HepG2 (cell line): Measurements from ENCODE around the gene BRD1. TPM values are rescaled to one million over a fixed set of nuclear protein-coding genes. Genes with fewer than 3 reads are reported as not detected.
A peak's percentile ranks its signal among the peaks of the same experiment; 100 is the strongest.

Experiments
- ATAC-seq: fragments of 200-7000 bp; cut with Tn5 transposase; 3 replicates; pipeline ENCODE4 v1.9.1; 2020; ENCODE audit warnings: mild to moderate bottlenecking, moderate library complexity
- BruUV-seq: library from RNA; stranded (reverse); fragments of 400-500 nt; replicated peaks from 2 replicates; lab custom pipeline; 2021; lab: Mats Ljungman, UMichigan
- CTCF ChIA-PET: fragments of 300-600 bp; formaldehyde crosslinking; extraction: SDS; loops from one replicate; lab custom pipeline; 2021; ENCODE audit warnings: low total read pairs, inconsistent platforms, low intra/inter-chr PET ratio; lab: Yijun Ruan, JAX
- POLR2A ChIA-PET: fragments of 350-600 bp; sonication (Branson Sonifier 250); formaldehyde crosslinking; loops from one replicate; lab custom pipeline; 2020; ENCODE audit warnings: antibody characterized with exemption, inconsistent platforms; lab: Yijun Ruan, JAX
- DNase-seq: peaks from one replicate; pipeline ENCODE4 v3.0.0-alpha.2; 2015; ENCODE audit warnings: low spot score
- FAIRE-seq: peaks from 3 replicates; lab custom pipeline; 2011; peaks lifted over from hg19 to GRCh38; lab: Jason Lieb, UNC
- H2AFZ ChIP-seq: one replicate; pipeline ENCODE4 v1.6.1; 2011; ENCODE audit warnings: low read length, inconsistent platforms
- H3K27ac ChIP-seq: fragments of 300-600 bp; 3 replicates; pipeline ENCODE4 v1.8.0; 2011; ENCODE audit warnings: mixed run types, mild to moderate bottlenecking, mixed read lengths, low read length, inconsistent platforms; ENCODE audit not compliant: insufficient read depth; ENCODE audit errors: extremely low read length
- H3K27me3 ChIP-seq, 2 experiments: fragments of 200-600 bp in 1 of 2; 2 replicates in 1 of 2; 3 replicates in 1 of 2; pipeline versions ENCODE4 v1.6.0 to v1.8.0; 2011; ENCODE audit warnings: low read length in 2 of 2, mild to moderate bottlenecking in 2 of 2, moderate library complexity in 2 of 2, inconsistent platforms in 1 of 2; ENCODE audit not compliant: insufficient read depth in 2 of 2, control insufficient read depth in 1 of 2
- H3K36me3 ChIP-seq, 2 experiments: fragments of 200-600 bp in 1 of 2; replicated peaks in 1 of 2; 2 replicates in 1 of 2; 3 replicates in 1 of 2; pipeline versions ENCODE4 v1.5.1 to v1.8.0; 2011; ENCODE audit warnings: low read length in 2 of 2, inconsistent platforms in 1 of 2; ENCODE audit not compliant: insufficient read depth in 2 of 2, control insufficient read depth in 1 of 2
- H3K4me1 ChIP-seq: 2 replicates; pipeline ENCODE4 v1.5.1; 2012; ENCODE audit warnings: low read length, inconsistent platforms; ENCODE audit not compliant: insufficient read depth
- H3K4me2 ChIP-seq: 2 replicates; pipeline ENCODE4 v1.6.0; 2011; ENCODE audit warnings: low read depth, low read length, inconsistent platforms
- H3K4me3 ChIP-seq, 3 experiments: fragments of 200-600 bp in 1 of 3; sonication (generic), shearing (Covaris generic) in 1 of 3; replicated peaks in 1 of 3; 2 replicates each; pipeline ENCODE4 v1.5.1; 2011 to 2016; ENCODE audit warnings: low read length in 3 of 3, inconsistent platforms in 2 of 3, low read depth in 2 of 3, mild to moderate bottlenecking in 2 of 3, control low read depth in 1 of 3, mixed read lengths in 1 of 3; ENCODE audit not compliant: insufficient read depth in 1 of 3
- H3K79me2 ChIP-seq: one replicate; pipeline ENCODE4 v1.6.1; 2011; ENCODE audit warnings: low read length, inconsistent platforms; ENCODE audit not compliant: insufficient read depth
- H3K9ac ChIP-seq: 2 replicates; pipeline ENCODE4 v1.6.0; 2011; ENCODE audit warnings: mild to moderate bottlenecking, low read depth, low read length, inconsistent platforms; ENCODE audit not compliant: insufficient read depth
- H3K9me3 ChIP-seq: 2 replicates; pipeline ENCODE4 v1.5.1; 2012; ENCODE audit warnings: mild to moderate bottlenecking, low read length
- H4K20me1 ChIP-seq: 2 replicates; pipeline ENCODE4 v1.6.0; 2011; ENCODE audit warnings: inconsistent platforms, mild to moderate bottlenecking, low read length, moderate library complexity; ENCODE audit not compliant: insufficient read depth
- AGO2 ChIP-seq: fragments of 200-400 bp; formaldehyde crosslinking; optimal IDR thresholded peaks from 2 replicates; pipeline ENCODE3; 2017; ENCODE audit warnings: mild to moderate bottlenecking, low read depth, low read length, moderate library complexity
- HES4 ChIP-seq: sonication (generic); formaldehyde crosslinking; IDR thresholded peaks from 2 replicates; pipeline ENCODE4 v1.9.0; 2021; ENCODE audit warnings: mild to moderate bottlenecking, missing genetic modification reagents, borderline replicate concordance
- RFX1 ChIP-seq: fragments of 450-650 bp; IDR thresholded peaks from 2 replicates; pipeline ENCODE4 v1.6.1; 2017
- SAP130 ChIP-seq: IDR thresholded peaks from 2 replicates; pipeline ENCODE4 v1.6.1; 2016; ENCODE audit warnings: low read depth
- YY1 ChIP-seq: IDR thresholded peaks from 2 replicates; pipeline ENCODE4 v1.6.1; 2011; ENCODE audit warnings: low read length, low read depth, moderate library complexity, mild to moderate bottlenecking; ENCODE audit not compliant: insufficient read depth, insufficient replicate concordance
- ZFP41 ChIP-seq: sonication (generic); formaldehyde crosslinking; IDR thresholded peaks from 2 replicates; pipeline ENCODE4 v1.4.0; 2020; ENCODE audit warnings: mild to moderate bottlenecking, missing genetic modification reagents, borderline replicate concordance
- ZNF20 ChIP-seq: sonication (generic); formaldehyde crosslinking; IDR thresholded peaks from 2 replicates; pipeline ENCODE4 v1.4.0; 2020; ENCODE audit warnings: mild to moderate bottlenecking, moderate library complexity, missing genetic modification reagents
- ZNF431 ChIP-seq: sonication (generic); formaldehyde crosslinking; IDR thresholded peaks from 2 replicates; pipeline ENCODE4 v1.9.0; 2022; ENCODE audit warnings: missing genetic modification reagents, low read depth, mild to moderate bottlenecking, borderline replicate concordance
- ZNF557 ChIP-seq: sonication (generic); formaldehyde crosslinking; IDR thresholded peaks from 2 replicates; pipeline ENCODE4 v1.4.0; 2020; ENCODE audit warnings: missing genetic modification reagents
- ZNF562 ChIP-seq: sonication (generic); formaldehyde crosslinking; IDR thresholded peaks from 2 replicates; pipeline ENCODE4 v1.8.0; 2022; ENCODE audit warnings: missing genetic modification reagents, borderline replicate concordance
- WGBS: methylation state at CpG from one replicate; pipeline ENCODE4 v1.1.6; 2017; ENCODE audit warnings: low lambda C conversion rate; 5-methylcytosine and 5-hydroxymethylcytosine counted together
- in situ Hi-C: cut with HindIII; loops from 2 replicates; pipeline ENCODE4 v1.10.0; 2017; ENCODE audit warnings: low pct_unique_long_range_greater_than_20kb; ENCODE audit not compliant: extremely low pct_ligation_motif_present
- intact Hi-C: fragments of 100-400 bp; cut with micrococcal nuclease; formaldehyde crosslinking; loops from one replicate; pipeline ENCODE4 v1.10.0; 2022; ENCODE audit not compliant: unreplicated experiment
- polyA plus RNA-seq, 8 experiments: library from polyadenylated mRNA; depleted of rRNA in 3 of 8; stranded (reverse) in 7 of 8; unstranded in 1 of 8; fragments of >200 nt; fragmentation: Illumina TruSeq in 4 of 8; extraction: Trizol in 4 of 8; gene quantifications; 2 replicates each; pipeline versions ENCODE4 v1.2.1 to v1.2.3, GENCODE V29; 2011 to 2016; ENCODE audit warnings: low read depth in 4 of 8, missing spikeins in 1 of 8, mixed read lengths in 1 of 8; ENCODE audit not compliant: insufficient read depth in 1 of 8
- total RNA-seq, 5 experiments: library from RNA; depleted of rRNA; stranded (reverse); fragments of >200 nt; fragmentation: Illumina TruSeq; extraction: Trizol; gene quantifications; 2 replicates each; pipeline ENCODE4 v1.2.3, GENCODE V29; 2016; ENCODE audit warnings: low read depth in 1 of 5
- TF ChIP-seq, protein P1 (sequence below): sonication (generic); formaldehyde crosslinking; IDR thresholded peaks from 2 replicates; pipeline ENCODE4 v1.4.0; 2020; ENCODE audit warnings: missing genetic modification reagents
- TF ChIP-seq, protein P2 (sequence below): sonication (generic); formaldehyde crosslinking; IDR thresholded peaks from 2 replicates; pipeline ENCODE4 v1.4.0; 2020; ENCODE audit warnings: mild to moderate bottlenecking, missing genetic modification reagents

Gene BRD1
- total and polyA plus RNA-seq, 2 of the 13 experiments (the other 11 are each of a cell fraction or from before 2014, with no cell fraction given) = 5.1 to 12.0 TPM

DNA sequence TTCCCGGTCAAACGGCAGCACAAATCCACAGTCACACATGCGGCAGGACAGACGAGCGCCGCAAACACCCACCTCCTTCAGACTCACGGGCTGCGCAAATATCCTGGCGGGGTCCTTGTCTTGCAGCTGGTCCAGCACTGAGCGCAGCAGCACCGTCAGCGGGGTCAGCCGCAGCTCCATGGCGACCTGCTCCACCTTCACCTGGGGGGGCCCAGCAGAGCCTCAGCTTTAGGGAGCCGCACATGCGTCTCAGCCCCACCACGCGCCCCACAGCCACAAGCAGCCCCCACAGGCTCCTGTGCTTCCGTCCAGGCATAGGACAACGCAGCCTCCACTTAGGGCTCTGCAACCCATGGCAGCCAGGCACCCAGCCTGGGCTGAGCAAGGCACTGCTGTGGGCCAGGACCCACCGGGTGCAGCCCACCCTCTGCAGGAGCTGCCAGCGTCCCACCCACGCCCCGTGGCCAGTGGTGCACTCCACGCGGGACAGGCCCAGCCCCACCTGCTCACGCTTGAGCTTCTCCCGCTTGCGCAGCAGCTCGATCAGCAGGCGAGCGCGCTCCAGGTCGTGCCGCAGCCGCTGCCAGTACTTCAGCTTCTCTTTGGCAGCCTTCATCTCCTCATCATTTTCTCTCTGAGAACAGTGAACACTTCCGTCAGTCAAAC, 29.1 kb downstream of the BRD1 start:
- H3K4me2 ChIP-seq = no peak overlapping the region
- intact Hi-C loops (no loop called here), in situ Hi-C loops (no loop called here)
- H3K27ac ChIP-seq = no peak overlapping the region
- H3K79me2 ChIP-seq = peaks cover 37% of the 10 kb centered on the region
- H2AFZ ChIP-seq = no peak overlapping the region
- peaks cover 46 to 85% of the 10 kb centered on the region in 2 experiments for H3K36me3 ChIP-seq
- CTCF ChIA-PET = no interaction called here
- ATAC-seq (no peak), FAIRE-seq (no peak), DNase-seq (no peak)
- peaks cover 24% of the 10 kb centered on the region; the same call in 1 of the 2 replicates for H4K20me1 ChIP-seq
- no peaks in the 10 kb centered on the region for H3K4me1 ChIP-seq
- H3K4me3 ChIP-seq = no peak overlapping the region
- no peak for TF ChIP-seq SAP130 (CRISPR knock-in tag)
- no peak for TF ChIP-seq ZNF20 (CRISPR knock-in tag)
- TF ChIP-seq ZNF431 (CRISPR knock-in tag) = no peak
- peak; percentile 50 for TF ChIP-seq AGO2
- no peak for TF ChIP-seq ZFP41 (CRISPR knock-in tag)
- TF ChIP-seq RFX1 = no peak
- TF ChIP-seq ZNF557 = no peak
- TF ChIP-seq HES4 = no peak
- no peak overlapping the region for H3K9ac ChIP-seq
- BruUV-seq = no TSS peak
- no peaks in the 10 kb centered on the region for H3K27me3 ChIP-seq
- 98% methylated on average over 27 of the region's 37 CpGs for WGBS
- H3K9me3 ChIP-seq = no peaks in the 10 kb centered on the region
- POLR2A ChIA-PET = no interaction called here

DNA sequence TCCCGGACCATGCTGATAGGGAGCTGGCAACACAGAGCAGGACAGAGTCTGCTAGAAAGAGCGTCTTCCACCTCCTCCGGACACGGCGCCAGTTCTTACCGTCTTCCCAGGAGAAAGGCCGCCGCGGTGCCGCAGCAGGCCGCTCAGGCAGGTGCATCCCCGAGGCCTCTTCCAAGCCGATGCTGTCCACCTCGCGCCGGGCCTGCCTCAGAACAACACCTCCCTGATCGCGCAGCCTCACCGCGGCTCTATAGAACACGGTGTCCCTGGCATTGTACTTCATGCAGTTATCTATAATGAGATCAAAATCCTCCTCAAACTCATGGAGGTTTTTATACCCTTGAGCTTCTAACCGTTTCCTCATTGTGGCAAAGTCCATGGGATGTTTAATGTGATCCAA, 30.0 kb downstream of the BRD1 start:
- Histone ChIP-seq H3K4me2 (no peak overlapping the region), H3K27me3 (no peaks in the 10 kb centered on the region), H3K9ac (no peak overlapping the region), H3K9me3 (no peaks in the 10 kb centered on the region), H3K4me1 (no peaks in the 10 kb centered on the region), H3K79me2 (peaks cover 32% of the 10 kb centered on the region), H2AFZ (no peak overlapping the region), H4K20me1 (peaks cover 20% of the 10 kb centered on the region; the same call in 1 of the 2 replicates), H3K27ac (no peak overlapping the region), H3K36me3 (peaks cover 43 to 85% of the 10 kb centered on the region in 2 experiments), H3K4me3 (no peak overlapping the region)
- intact Hi-C loops = no loop called here
- 97% methylated on average over 22 of the region's 22 CpGs for WGBS
- ChIA-PET POLR2A (no interaction called here), CTCF (no interaction called here)
- TF ChIP-seq YY1 = no peak
- TF ChIP-seq ZNF562 (CRISPR knock-in tag) = no peak
- TF ChIP-seq, protein P1, sequence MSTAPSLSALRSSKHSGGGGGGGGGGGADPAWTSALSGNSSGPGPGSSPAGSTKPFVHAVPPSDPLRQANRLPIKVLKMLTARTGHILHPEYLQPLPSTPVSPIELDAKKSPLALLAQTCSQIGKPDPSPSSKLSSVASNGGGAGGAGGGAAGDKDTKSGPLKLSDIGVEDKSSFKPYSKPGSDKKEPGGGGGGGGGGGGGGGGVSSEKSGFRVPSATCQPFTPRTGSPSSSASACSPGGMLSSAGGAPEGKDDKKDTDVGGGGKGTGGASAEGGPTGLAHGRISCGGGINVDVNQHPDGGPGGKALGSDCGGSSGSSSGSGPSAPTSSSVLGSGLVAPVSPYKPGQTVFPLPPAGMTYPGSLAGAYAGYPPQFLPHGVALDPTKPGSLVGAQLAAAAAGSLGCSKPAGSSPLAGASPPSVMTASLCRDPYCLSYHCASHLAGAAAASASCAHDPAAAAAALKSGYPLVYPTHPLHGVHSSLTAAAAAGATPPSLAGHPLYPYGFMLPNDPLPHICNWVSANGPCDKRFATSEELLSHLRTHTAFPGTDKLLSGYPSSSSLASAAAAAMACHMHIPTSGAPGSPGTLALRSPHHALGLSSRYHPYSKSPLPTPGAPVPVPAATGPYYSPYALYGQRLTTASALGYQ (CRISPR knock-in tag) = no peak
- TF ChIP-seq, protein P2, sequence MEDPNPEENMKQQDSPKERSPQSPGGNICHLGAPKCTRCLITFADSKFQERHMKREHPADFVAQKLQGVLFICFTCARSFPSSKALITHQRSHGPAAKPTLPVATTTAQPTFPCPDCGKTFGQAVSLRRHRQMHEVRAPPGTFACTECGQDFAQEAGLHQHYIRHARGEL (CRISPR knock-in tag) = no peak
- ATAC-seq (no peak), DNase-seq (no peak), FAIRE-seq (no peak)
- in situ Hi-C loops = no loop called here
- no TSS peak for BruUV-seq
